ENCODE data around the gene PPIL1.

DNA sequence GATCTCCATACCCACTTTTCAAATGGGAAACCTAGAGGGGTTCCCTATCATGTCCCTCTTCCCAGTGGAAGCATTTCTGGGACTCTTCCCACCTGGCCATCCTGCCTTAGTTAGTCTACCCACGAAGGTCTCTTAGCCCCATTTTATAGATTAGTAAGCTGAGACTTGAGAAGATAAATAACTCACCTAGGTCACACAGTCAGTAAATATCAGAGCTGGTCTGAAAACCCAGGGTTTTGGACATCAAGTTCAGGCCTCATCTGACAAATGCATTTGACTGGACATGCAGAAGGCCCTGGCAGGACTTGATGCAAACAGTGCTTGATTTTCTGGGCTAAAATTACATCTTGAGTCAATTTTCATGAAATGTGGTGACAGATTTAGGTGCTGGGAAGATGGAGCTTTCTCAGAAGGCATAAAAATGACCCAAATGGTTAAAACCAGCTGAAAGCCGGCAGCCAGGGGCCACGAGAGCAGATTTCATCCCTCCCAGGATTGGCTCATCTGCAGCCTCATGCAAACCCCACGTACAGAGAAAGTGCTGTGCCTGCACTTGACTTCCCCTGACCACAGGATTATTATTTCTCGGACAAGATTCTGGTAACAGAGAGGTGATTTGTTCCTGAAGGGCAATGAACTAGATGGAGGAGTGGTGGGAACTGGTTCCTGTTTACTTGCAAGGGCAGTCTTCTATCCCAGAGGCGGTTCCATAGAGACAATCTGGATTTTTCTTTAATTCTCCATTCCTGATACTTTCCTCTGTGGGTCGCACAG lies 58.5 kb downstream of the PPIL1 start:
- TF ChIP-seq, protein P1, sequence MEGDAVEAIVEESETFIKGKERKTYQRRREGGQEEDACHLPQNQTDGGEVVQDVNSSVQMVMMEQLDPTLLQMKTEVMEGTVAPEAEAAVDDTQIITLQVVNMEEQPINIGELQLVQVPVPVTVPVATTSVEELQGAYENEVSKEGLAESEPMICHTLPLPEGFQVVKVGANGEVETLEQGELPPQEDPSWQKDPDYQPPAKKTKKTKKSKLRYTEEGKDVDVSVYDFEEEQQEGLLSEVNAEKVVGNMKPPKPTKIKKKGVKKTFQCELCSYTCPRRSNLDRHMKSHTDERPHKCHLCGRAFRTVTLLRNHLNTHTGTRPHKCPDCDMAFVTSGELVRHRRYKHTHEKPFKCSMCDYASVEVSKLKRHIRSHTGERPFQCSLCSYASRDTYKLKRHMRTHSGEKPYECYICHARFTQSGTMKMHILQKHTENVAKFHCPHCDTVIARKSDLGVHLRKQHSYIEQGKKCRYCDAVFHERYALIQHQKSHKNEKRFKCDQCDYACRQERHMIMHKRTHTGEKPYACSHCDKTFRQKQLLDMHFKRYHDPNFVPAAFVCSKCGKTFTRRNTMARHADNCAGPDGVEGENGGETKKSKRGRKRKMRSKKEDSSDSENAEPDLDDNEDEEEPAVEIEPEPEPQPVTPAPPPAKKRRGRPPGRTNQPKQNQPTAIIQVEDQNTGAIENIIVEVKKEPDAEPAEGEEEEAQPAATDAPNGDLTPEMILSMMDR (conservative IDR thresholded peaks at IDR 0.05; ENCODE audit: low read depth, low read length) = no peak
- TF ChIP-seq EZH2 (IDR thresholded peaks at IDR 0.05; ENCODE audit: borderline replicate concordance, low read depth, low read length, poor library complexity, severe bottlenecking) = no peak
